Ishikawa (cell line): ENCODE data around the gene NUDCD3.

ENCODE experiments used
- TF ChIP-seq, protein P1 (sequence below): IDR thresholded peaks from 2 replicates; pipeline ENCODE4 v1.6.1; 2012
- TF ChIP-seq, protein P2 (sequence below): IDR thresholded peaks from 2 replicates; pipeline ENCODE4 v1.6.1; 2012

DNA sequence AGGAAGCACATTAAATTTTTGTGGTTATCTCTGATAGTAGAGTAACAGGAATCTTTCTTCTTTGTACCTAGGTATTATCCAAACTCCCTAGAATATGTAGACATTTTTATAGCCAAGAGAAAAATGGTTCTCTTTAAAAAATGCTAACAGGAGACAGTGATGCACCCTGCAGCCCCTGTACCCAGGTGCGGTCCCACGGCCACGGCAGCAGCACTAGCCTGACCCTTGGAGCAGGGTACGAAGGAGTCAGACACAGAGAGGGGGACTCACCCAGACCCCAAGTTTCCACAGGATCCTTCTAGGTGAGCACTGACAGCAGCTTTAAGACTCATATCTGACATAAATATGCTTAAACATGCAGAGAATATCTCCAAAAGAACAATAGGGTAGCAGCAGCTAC is 60.4 kb downstream of the NUDCD3 start:
- TF ChIP-seq, protein P1, sequence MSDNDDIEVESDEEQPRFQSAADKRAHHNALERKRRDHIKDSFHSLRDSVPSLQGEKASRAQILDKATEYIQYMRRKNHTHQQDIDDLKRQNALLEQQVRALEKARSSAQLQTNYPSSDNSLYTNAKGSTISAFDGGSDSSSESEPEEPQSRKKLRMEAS, result no peak
- TF ChIP-seq, protein P2, sequence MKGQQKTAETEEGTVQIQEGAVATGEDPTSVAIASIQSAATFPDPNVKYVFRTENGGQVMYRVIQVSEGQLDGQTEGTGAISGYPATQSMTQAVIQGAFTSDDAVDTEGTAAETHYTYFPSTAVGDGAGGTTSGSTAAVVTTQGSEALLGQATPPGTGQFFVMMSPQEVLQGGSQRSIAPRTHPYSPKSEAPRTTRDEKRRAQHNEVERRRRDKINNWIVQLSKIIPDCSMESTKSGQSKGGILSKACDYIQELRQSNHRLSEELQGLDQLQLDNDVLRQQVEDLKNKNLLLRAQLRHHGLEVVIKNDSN, result no peak
